C4-2B (cell line): ENCODE results near the gene REPS2.

Experiments used
- ZFX ChIP-seq: fragments of 450-650 bp; IDR thresholded peaks from 2 replicates; pipeline ENCODE4 v1.6.1; 2017
- TF ChIP-seq, protein P1 (sequence below): fragments of 450-650 bp; conservative IDR thresholded peaks from 2 replicates; pipeline ENCODE4 v1.5.1; 2017; ENCODE audit warnings: mild to moderate bottlenecking

DNA sequence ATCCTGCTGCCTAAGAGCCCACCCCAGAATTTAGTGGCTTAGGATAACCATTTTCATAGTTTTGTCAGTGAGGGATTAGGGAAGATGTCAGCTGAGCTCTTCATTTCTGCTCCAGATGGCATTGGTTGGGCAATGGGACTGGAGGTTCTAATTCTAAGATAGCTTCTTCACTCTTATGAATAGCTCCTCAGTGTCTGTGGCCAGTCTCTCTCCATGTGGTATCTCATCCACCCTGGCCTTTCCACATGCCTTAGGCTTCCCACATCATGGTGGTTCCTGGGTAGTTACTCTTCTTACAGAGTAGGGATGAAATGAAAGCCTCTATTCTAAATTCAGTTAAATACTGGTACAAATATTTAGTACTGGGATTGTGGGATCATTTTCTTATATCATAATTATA lies 31.3 kb downstream of the REPS2 start:
- TF ChIP-seq, protein P1, sequence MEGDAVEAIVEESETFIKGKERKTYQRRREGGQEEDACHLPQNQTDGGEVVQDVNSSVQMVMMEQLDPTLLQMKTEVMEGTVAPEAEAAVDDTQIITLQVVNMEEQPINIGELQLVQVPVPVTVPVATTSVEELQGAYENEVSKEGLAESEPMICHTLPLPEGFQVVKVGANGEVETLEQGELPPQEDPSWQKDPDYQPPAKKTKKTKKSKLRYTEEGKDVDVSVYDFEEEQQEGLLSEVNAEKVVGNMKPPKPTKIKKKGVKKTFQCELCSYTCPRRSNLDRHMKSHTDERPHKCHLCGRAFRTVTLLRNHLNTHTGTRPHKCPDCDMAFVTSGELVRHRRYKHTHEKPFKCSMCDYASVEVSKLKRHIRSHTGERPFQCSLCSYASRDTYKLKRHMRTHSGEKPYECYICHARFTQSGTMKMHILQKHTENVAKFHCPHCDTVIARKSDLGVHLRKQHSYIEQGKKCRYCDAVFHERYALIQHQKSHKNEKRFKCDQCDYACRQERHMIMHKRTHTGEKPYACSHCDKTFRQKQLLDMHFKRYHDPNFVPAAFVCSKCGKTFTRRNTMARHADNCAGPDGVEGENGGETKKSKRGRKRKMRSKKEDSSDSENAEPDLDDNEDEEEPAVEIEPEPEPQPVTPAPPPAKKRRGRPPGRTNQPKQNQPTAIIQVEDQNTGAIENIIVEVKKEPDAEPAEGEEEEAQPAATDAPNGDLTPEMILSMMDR = no peak
- no peak for TF ChIP-seq ZFX
